Posterior vena cava (tissue), 2 donors: ENCODE data around the gene CGNL1. TPM values are rescaled to one million over a fixed set of nuclear protein-coding genes. Genes with fewer than 3 reads are reported as not detected.

Source experiments
- DNase-seq: peaks from one replicate; pipeline ENCODE4 v3.0.0-alpha.2; 2020; ENCODE audit warnings: low spot score
- intact Hi-C, 2 donors: fragments of 100-400 bp; cut with DNase I; formaldehyde crosslinking; loops; one replicate each; pipeline versions ENCODE4 v1.14.1 to v1.14.2; 2022 to 2023
- total RNA-seq, 2 donors: library from RNA; stranded (reverse); fragmentation: NEBNext Ultra II Directional; extraction: Animal tissue kit (Norgen Biotek cat#: 25700); gene quantifications; one replicate each; pipeline ENCODE4 v1.2.1, GENCODE V29; 2021
- donor health status: DM: yes; HTN: yes; CAD: no.
- donor health status: DM: yes; HTN: yes; CAD: no.

CGNL1 gene
- total RNA-seq, 2 donors from 2014 or later, result 20.0 to 24.4 TPM

- intact Hi-C loops, result no loop called here
- DNase-seq, result no peak
These were observed 175.7 kb downstream of the CGNL1 start for GRCh38 chr15:57551715-57552677.

GRCh38 chr15:57552678-57553334 is 176.5 kb downstream of the CGNL1 start:
- intact Hi-C loops, result no loop called here
- no peak for DNase-seq

GRCh38 chr15:57553526-57553925 is 177.2 kb downstream of the CGNL1 start:
- intact Hi-C loops, result no loop called here
- no peak for DNase-seq

GRCh38 chr15:57554063-57554811 is 177.9 kb downstream of the CGNL1 start:
- no peak for DNase-seq
- intact Hi-C loops, result no loop called here

GRCh38 chr15:57554812-57555179 is 178.5 kb downstream of the CGNL1 start:
- intact Hi-C loops, result loop anchor here in 1 of 2 donors (5.0 kb wide), 1 partner anchor 308 kb away; no protein-coding TSS in a partner anchor
- no peak for DNase-seq

- no peak for DNase-seq
- intact Hi-C loops, result loop anchor here in 1 of 2 donors (5.0 kb wide), 1 partner anchor 307 kb away; no protein-coding TSS in a partner anchor
These were observed 179.0 kb downstream of the CGNL1 start for GRCh38 chr15:57555270-57555669.

DNA sequence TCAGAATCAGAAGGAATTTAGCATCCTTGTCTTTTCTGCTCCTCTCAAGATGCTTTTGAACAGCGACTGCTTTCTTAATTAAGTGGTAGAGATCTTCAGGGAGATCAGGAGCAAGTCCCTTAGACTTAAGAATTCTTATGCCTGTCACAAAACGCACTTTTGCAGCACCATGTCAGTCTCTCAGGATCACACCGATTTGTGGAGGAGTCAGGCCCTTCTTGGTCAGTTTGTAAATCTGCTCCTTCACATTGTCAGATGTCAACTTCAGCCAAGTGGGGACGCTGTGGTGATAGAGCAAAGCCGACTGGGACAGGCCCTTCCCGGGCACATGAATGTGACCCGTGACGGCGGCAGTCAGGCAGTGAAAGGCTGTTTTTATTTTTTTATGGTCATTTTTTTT is 179.7 kb downstream of the CGNL1 start:
- intact Hi-C loops, result loop anchor here in 1 of 2 donors (5.0 kb wide), 1 partner anchor 306 kb away; no protein-coding TSS in a partner anchor
- DNase-seq, result no peak

DNA sequence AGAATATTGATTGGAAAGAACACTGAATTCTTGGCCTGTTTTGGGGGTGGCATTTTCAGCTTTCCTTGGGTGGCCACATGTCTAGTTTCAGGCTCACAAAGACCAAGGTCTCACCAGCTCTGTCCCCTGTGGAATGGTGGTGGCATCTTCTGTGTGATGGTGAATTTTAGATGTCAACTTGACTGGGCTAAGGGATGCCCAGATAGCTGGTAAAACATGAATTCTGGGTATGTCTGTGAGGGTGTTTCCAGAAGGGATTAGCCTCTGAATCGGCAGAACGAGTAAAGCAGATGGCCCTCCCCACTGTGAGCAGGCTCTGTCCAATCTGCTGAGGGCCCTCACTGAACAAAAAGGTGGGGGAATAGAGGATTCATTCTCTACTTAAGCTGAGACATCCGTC is 181.0 kb downstream of the CGNL1 start:
- no peak for DNase-seq
- intact Hi-C loops, result loop anchor here in 1 of 2 donors (5.0 kb wide), 1 partner anchor 305 kb away; no protein-coding TSS in a partner anchor

GRCh38 chr15:57557810-57558209 is 181.5 kb downstream of the CGNL1 start:
- intact Hi-C loops, result loop anchor here in 1 of 2 donors (5.0 kb wide), 1 partner anchor 304 kb away; no protein-coding TSS in a partner anchor
- no peak for DNase-seq

- no peak for DNase-seq
- intact Hi-C loops, result loop anchor here in 1 of 2 donors (5.0 to 10.0 kb wide), 2 partner anchors 55 to 302 kb away; no protein-coding TSS in a partner anchor
These were observed 183.6 kb downstream of the CGNL1 start for GRCh38 chr15:57559875-57560274.

GRCh38 chr15:57561041-57561711 is 184.9 kb downstream of the CGNL1 start:
- intact Hi-C loops, result loop anchor here in 1 of 2 donors (10.0 kb wide), 1 partner anchor 54 kb away; no protein-coding TSS in a partner anchor
- DNase-seq, result no peak

DNA sequence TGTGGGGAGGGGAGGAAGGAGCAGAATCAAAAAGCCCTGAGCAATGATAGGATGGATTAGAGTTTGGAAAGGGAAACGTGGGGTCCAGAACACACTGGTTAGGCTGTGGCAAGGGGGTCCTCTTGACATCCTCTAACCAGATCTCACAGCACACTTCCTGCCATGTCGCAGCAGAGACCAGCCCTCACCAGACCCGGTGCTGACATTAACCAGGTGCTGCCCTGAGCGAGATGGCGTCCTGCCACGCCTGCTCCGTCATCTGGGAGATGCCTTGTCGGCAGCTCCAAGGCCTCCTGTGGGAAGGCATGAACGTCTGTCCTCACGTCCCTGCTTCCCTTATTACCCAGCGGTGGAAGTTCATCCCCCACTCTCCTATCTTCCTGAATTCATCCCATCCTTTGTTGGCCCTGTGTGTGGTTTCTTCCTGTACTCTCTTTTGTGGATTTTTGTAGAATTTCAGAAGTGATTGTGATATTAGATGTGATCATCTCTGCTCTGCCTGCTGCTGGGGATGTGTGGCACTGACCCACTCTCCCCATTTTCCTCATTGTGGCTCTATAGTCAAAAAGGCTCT is 186.0 kb downstream of the CGNL1 start:
- intact Hi-C loops, result loop anchor here in 1 of 2 donors (10.0 kb wide), 1 partner anchor 53 kb away; no protein-coding TSS in a partner anchor
- DNase-seq, result no peak

DNA sequence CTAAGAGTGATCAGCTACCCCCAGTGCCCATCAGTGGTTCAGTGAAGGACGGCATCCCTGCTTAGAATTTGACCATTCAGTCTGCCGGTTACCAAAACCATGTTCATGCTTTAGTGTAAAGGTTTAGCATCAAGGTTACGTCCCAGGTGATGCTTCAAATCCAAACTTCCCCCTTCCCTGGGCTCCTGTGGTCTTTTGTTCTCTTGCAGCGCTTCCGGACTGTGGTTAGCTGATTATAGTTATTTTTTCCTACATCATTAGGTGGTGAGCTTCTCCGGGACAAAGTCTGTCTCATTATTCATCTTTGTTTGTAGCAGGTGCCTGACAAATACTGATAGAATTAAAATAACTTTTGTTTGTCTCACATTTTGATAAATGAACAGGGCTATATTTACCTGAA is 187.1 kb downstream of the CGNL1 start:
- DNase-seq, result no peak
- intact Hi-C loops, result loop anchor here in 1 of 2 donors (10.0 kb wide), 1 partner anchor 51 kb away; no protein-coding TSS in a partner anchor

GRCh38 chr15:57565311-57565710 is 189.0 kb downstream of the CGNL1 start:
- no peak for DNase-seq
- intact Hi-C loops, result loop anchor here in 1 of 2 donors (10.0 kb wide), 1 partner anchor 49 kb away; no protein-coding TSS in a partner anchor

- DNase-seq, result no peak
- intact Hi-C loops, result loop anchor here in 1 of 2 donors (10.0 kb wide), 1 partner anchor 48 kb away; no protein-coding TSS in a partner anchor
These were observed 190.5 kb downstream of the CGNL1 start for GRCh38 chr15:57566834-57567233.

GRCh38 chr15:57567891-57568290 is 191.6 kb downstream of the CGNL1 start:
- DNase-seq, result no peak
- intact Hi-C loops, result loop anchor here in 1 of 2 donors (10.0 kb wide), 1 partner anchor 47 kb away; no protein-coding TSS in a partner anchor

- intact Hi-C loops, result loop anchor here in 1 of 2 donors (10.0 kb wide), 1 partner anchor 47 kb away; no protein-coding TSS in a partner anchor
- no peak for DNase-seq
These were observed 192.0 kb downstream of the CGNL1 start for GRCh38 chr15:57568299-57568698.

GRCh38 chr15:57570340-57570739 is 194.0 kb downstream of the CGNL1 start:
- intact Hi-C loops, result no loop called here
- no peak for DNase-seq
